Sigmoid colon (tissue), 7 donors: ENCODE data around the gene PHF8. TPM values are rescaled to one million over a fixed set of nuclear protein-coding genes. Genes with fewer than 3 reads are reported as not detected.

ENCODE experiments used
- DNase-seq: peaks from one replicate; pipeline ENCODE4 v3.0.0-alpha.2; 2019
- H3K27ac ChIP-seq, 4 donors: fragments of 200-600 bp; sonication (generic); one replicate each; pipeline ENCODE4 v1.5.1; 2016 to 2019; ENCODE audit warnings: mild to moderate bottlenecking in 1 of 4
- H3K27me3 ChIP-seq, 3 donors: fragments of 200-600 bp; sonication (generic); one replicate each; pipeline ENCODE4 v1.5.1; 2019; ENCODE audit warnings: mild to moderate bottlenecking in 1 of 3
- H3K36me3 ChIP-seq, 4 donors: fragments of 200-600 bp; sonication (generic); one replicate each; pipeline ENCODE4 v1.5.1; 2016 to 2019
- H3K4me1 ChIP-seq, 4 donors: fragments of 200-600 bp; sonication (generic); one replicate each; pipeline ENCODE4 v1.5.1; 2017 to 2019
- H3K4me3 ChIP-seq, 4 donors: fragments of 200-600 bp; sonication (generic); one replicate each; pipeline ENCODE4 v1.5.1; 2017 to 2019; ENCODE audit warnings: mild to moderate bottlenecking in 2 of 4, moderate library complexity in 1 of 4
- H3K9me3 ChIP-seq, 4 donors: fragments of 200-600 bp in 3 of 4; sonication (generic) in 3 of 4; one replicate each; pipeline versions ENCODE4 v1.5.1 to v1.6.1; 2013 to 2019
- CTCF ChIP-seq, 4 experiments: fragments of 450-650 bp in 3 of 4; fragments of 200-600 bp in 1 of 4; IDR thresholded peaks; one replicate each; pipeline ENCODE4 v1.5.1; 2016 to 2019; ENCODE audit warnings: antibody characterized with exemption in 4 of 4, mild to moderate bottlenecking in 3 of 4, moderate library complexity in 2 of 4
- EP300 ChIP-seq, 4 donors: sonication (generic); formaldehyde crosslinking; IDR thresholded peaks; one replicate each; pipeline ENCODE4 v1.6.1; 2017; ENCODE audit warnings: antibody characterized with exemption in 4 of 4
- POLR2A ChIP-seq, 2 donors: fragments of 450-650 bp; IDR thresholded peaks; one replicate each; pipeline ENCODE4 v1.6.1; 2016; ENCODE audit warnings: antibody characterized with exemption in 2 of 2, mild to moderate bottlenecking in 2 of 2, moderate library complexity in 2 of 2
- POLR2AphosphoS5 ChIP-seq, 4 donors: sonication (generic); formaldehyde crosslinking; IDR thresholded peaks; one replicate each; pipeline ENCODE4 v1.6.1; 2017; ENCODE audit warnings: antibody characterized with exemption in 4 of 4
- WGBS, 2 donors: extraction: QIAGEN DNeasy Blood & Tissue Kit; methylation state at CpG; one replicate each; pipeline ENCODE4 v1.1.7; 2013; 5-methylcytosine and 5-hydroxymethylcytosine counted together
- intact Hi-C: fragments of 100-400 bp; cut with DNase I; formaldehyde crosslinking; loops from one replicate; pipeline ENCODE4 v1.15.1; 2023
- polyA plus RNA-seq, 3 donors: library from polyadenylated mRNA; stranded (reverse); fragments of 200-250 nt; gene quantifications; one replicate each; pipeline ENCODE4 v1.2.3, GENCODE V29; 2013
- total RNA-seq, 4 donors: library from RNA; depleted of rRNA; stranded (reverse); fragments of >200 nt; gene quantifications; one replicate each; pipeline ENCODE4 v1.1.0, GENCODE V29; 2016
- donor health status: healthy with polysubstance abuse.
- donor health status: Bipolar disorder and iron deficiency.
- donor health status: healthy.

Gene PHF8
- total RNA-seq (10 to 100 TPM; 15.3 to 44.9 (median 22.1) TPM), polyA plus RNA-seq (10 to 100 TPM in 1 of 3 donors, 1 to 10 TPM in 2; 4.4 to 11.5 (median 6.6) TPM)

- peak within 1 kb of the TSS; percentile 91 to 95 (median 93) for H3K27ac ChIP-seq
- no peaks in the 10 kb centered on the region for H3K4me1 ChIP-seq
- peak; percentile 16 to 31 for TF ChIP-seq POLR2A (IDR thresholded peaks at IDR 0.05)
- peak; percentile 58 to 77 (median 68) for TF ChIP-seq POLR2AphosphoS5 (IDR thresholded peaks at IDR 0.05)
- TF ChIP-seq CTCF (IDR thresholded peaks at IDR 0.05), result no peak
- 0 to 1% methylated on average over 66 of the region's 66 CpGs for WGBS, 2 donors
- peaks cover 0 to 27% (median 3%) of the 10 kb centered on the region in 4 donors for H3K36me3 ChIP-seq
- no peaks in the 10 kb centered on the region for H3K9me3 ChIP-seq
- peak; percentile 97 for DNase-seq
- no peaks in the 10 kb centered on the region for H3K27me3 ChIP-seq
- intact Hi-C loops, result loop anchor here (2.0 to 10.0 kb wide), 6 partner anchors 138 to 764 kb away; partner anchors contain the start of genes FAM120C, GNL3L, TSR2 and WNK3
- peak within 1 kb of the TSS; percentile 62 to 76 (median 68) for H3K4me3 ChIP-seq
These were observed at the start of gene PHF8 for GRCh38 chrX:54044126-54044876. TSS of gene PHF8 (minus strand) at chrX:54044473. CDS start at chrX:54042728, 1,745 bp downstream.

GRCh38 chrX:54093571-54093970, 49.3 kb upstream of the PHF8 start:
- Histone ChIP-seq H3K27me3 (no peaks in the 10 kb centered on the region), H3K4me3 (no peak overlapping the region), H3K4me1 (no peaks in the 10 kb centered on the region), H3K36me3 (no peaks in the 10 kb centered on the region), H3K27ac (no peak overlapping the region), H3K9me3 (no peaks in the 10 kb centered on the region)
- no peak for TF ChIP-seq CTCF (IDR thresholded peaks at IDR 0.05)
- no peak for TF ChIP-seq POLR2A (IDR thresholded peaks at IDR 0.05)
- TF ChIP-seq EP300 (IDR thresholded peaks at IDR 0.05), result no peak
- TF ChIP-seq POLR2AphosphoS5 (IDR thresholded peaks at IDR 0.05), result no peak
- no peak for DNase-seq
- intact Hi-C loops, result no loop called here
- WGBS, 2 donors, result 81 to 93% methylated on average over 2 of the region's 2 CpGs

- 91 to 95% methylated on average over 1 of the region's 1 CpG for WGBS, 2 donors
- intact Hi-C loops, result no loop called here
- no peak for TF ChIP-seq POLR2AphosphoS5 (IDR thresholded peaks at IDR 0.05)
- TF ChIP-seq CTCF (IDR thresholded peaks at IDR 0.05), result no peak
- TF ChIP-seq EP300 (IDR thresholded peaks at IDR 0.05), result no peak
- TF ChIP-seq POLR2A (IDR thresholded peaks at IDR 0.05), result no peak
- Histone ChIP-seq H3K36me3 (no peaks in the 10 kb centered on the region), H3K4me1 (no peaks in the 10 kb centered on the region), H3K27ac (no peak overlapping the region), H3K9me3 (no peaks in the 10 kb centered on the region), H3K27me3 (no peaks in the 10 kb centered on the region), H3K4me3 (no peak overlapping the region)
- DNase-seq, result no peak
These were observed 48.9 kb upstream of the PHF8 start for GRCh38 chrX:54093159-54093558.

- Histone ChIP-seq H3K27ac (no peak overlapping the region), H3K4me1 (no peaks in the 10 kb centered on the region), H3K36me3 (no peaks in the 10 kb centered on the region), H3K9me3 (no peaks in the 10 kb centered on the region), H3K27me3 (no peaks in the 10 kb centered on the region), H3K4me3 (no peak overlapping the region)
- 95 to 100% methylated on average over 2 of the region's 2 CpGs for WGBS, 2 donors
- TF ChIP-seq CTCF (IDR thresholded peaks at IDR 0.05), result no peak
- TF ChIP-seq POLR2A (IDR thresholded peaks at IDR 0.05), result no peak
- TF ChIP-seq EP300 (IDR thresholded peaks at IDR 0.05), result no peak
- TF ChIP-seq POLR2AphosphoS5 (IDR thresholded peaks at IDR 0.05), result no peak
- no peak for DNase-seq
- intact Hi-C loops, result no loop called here
These were observed 46.6 kb upstream of the PHF8 start for GRCh38 chrX:54090880-54091279.
